HL-60 (cell line): Measurements from ENCODE around the gene ATXN7L1.
A peak's percentile ranks its signal among the peaks of the same experiment; 100 is the strongest.
"Not testable (repeated sequence)": the region's sequence is repeated elsewhere in the genome, so short reads cannot be mapped to it uniquely, and the experiment has no call there.

Experiments used
- DNase-seq, 2 experiments: peaks; one replicate each; pipeline ENCODE4 v3.0.0-alpha.2; 2010 to 2020; ENCODE audit warnings: low read depth in 1 of 2, low spot score in 1 of 2
- H3K27ac ChIP-seq: fragments of 250-450 bp; sonication (Bioruptor Pico); replicated peaks from 2 replicates; pipeline ENCODE4 v1.5.1; 2020; ENCODE audit warnings: mild to moderate bottlenecking, moderate library complexity
- H3K27me3 ChIP-seq: fragments of 250-450 bp; sonication (Bioruptor Pico); 2 replicates; pipeline ENCODE4 v1.5.1; 2021; ENCODE audit warnings: mild to moderate bottlenecking, moderate library complexity; ENCODE audit not compliant: insufficient read depth, poor library complexity, severe bottlenecking
- H3K4me3 ChIP-seq: replicated peaks from 2 replicates; pipeline ENCODE4 v1.5.1; 2011; ENCODE audit warnings: mild to moderate bottlenecking, control low read depth, low read length; ENCODE audit not compliant: insufficient read depth
- GABPA ChIP-seq: IDR thresholded peaks from 2 replicates; pipeline ENCODE4 v1.6.1; 2012; ENCODE audit warnings: low read depth
- POLR2AphosphoS5 ChIP-seq: IDR thresholded peaks from 2 replicates; pipeline ENCODE4 v1.6.1; 2012; ENCODE audit warnings: low read depth
- SPI1 ChIP-seq: IDR thresholded peaks from 2 replicates; pipeline ENCODE4 v1.6.1; 2012; ENCODE audit warnings: low read depth, mild to moderate bottlenecking, borderline replicate concordance
- TF ChIP-seq, protein P1 (sequence below): IDR thresholded peaks from one replicate; pipeline ENCODE4 v1.5.1; 2011; ENCODE audit warnings: low read length, control low read depth, inconsistent platforms; ENCODE audit not compliant: insufficient read depth
- TF ChIP-seq, protein P2 (sequence below): IDR thresholded peaks from 2 replicates; pipeline ENCODE4 v1.6.1; 2012; ENCODE audit warnings: low read depth; ENCODE audit not compliant: insufficient replicate concordance

Gene ATXN7L1

DNA sequence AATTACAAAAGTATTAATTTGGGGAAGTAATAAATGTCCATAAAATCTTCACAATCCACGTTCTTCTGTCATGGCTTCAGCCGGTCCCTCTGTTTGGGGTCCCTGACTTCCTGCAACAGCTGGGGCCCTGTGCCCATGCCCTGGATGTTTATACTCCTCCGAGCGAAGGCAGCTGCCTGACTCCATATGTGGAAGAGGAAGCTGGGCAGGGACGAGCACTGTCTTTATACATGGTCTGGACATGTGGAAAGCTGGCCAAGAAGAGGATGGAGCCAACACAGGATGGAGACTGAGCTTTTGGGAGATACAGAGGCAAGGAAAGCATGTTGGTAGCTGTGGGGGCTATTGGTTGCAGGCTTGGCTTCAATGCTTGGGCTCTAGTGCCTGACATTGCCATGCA lies 178.6 kb downstream of the ATXN7L1 start:
- no peak overlapping the region for H3K27ac ChIP-seq
- no peaks in the 10 kb centered on the region for H3K27me3 ChIP-seq
- TF ChIP-seq POLR2AphosphoS5 (no peak), SPI1 (no peak), GABPA (no peak)
- TF ChIP-seq, protein P1, sequence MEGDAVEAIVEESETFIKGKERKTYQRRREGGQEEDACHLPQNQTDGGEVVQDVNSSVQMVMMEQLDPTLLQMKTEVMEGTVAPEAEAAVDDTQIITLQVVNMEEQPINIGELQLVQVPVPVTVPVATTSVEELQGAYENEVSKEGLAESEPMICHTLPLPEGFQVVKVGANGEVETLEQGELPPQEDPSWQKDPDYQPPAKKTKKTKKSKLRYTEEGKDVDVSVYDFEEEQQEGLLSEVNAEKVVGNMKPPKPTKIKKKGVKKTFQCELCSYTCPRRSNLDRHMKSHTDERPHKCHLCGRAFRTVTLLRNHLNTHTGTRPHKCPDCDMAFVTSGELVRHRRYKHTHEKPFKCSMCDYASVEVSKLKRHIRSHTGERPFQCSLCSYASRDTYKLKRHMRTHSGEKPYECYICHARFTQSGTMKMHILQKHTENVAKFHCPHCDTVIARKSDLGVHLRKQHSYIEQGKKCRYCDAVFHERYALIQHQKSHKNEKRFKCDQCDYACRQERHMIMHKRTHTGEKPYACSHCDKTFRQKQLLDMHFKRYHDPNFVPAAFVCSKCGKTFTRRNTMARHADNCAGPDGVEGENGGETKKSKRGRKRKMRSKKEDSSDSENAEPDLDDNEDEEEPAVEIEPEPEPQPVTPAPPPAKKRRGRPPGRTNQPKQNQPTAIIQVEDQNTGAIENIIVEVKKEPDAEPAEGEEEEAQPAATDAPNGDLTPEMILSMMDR: no peak
- TF ChIP-seq, protein P2, sequence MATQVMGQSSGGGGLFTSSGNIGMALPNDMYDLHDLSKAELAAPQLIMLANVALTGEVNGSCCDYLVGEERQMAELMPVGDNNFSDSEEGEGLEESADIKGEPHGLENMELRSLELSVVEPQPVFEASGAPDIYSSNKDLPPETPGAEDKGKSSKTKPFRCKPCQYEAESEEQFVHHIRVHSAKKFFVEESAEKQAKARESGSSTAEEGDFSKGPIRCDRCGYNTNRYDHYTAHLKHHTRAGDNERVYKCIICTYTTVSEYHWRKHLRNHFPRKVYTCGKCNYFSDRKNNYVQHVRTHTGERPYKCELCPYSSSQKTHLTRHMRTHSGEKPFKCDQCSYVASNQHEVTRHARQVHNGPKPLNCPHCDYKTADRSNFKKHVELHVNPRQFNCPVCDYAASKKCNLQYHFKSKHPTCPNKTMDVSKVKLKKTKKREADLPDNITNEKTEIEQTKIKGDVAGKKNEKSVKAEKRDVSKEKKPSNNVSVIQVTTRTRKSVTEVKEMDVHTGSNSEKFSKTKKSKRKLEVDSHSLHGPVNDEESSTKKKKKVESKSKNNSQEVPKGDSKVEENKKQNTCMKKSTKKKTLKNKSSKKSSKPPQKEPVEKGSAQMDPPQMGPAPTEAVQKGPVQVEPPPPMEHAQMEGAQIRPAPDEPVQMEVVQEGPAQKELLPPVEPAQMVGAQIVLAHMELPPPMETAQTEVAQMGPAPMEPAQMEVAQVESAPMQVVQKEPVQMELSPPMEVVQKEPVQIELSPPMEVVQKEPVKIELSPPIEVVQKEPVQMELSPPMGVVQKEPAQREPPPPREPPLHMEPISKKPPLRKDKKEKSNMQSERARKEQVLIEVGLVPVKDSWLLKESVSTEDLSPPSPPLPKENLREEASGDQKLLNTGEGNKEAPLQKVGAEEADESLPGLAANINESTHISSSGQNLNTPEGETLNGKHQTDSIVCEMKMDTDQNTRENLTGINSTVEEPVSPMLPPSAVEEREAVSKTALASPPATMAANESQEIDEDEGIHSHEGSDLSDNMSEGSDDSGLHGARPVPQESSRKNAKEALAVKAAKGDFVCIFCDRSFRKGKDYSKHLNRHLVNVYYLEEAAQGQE: no peak

DNA sequence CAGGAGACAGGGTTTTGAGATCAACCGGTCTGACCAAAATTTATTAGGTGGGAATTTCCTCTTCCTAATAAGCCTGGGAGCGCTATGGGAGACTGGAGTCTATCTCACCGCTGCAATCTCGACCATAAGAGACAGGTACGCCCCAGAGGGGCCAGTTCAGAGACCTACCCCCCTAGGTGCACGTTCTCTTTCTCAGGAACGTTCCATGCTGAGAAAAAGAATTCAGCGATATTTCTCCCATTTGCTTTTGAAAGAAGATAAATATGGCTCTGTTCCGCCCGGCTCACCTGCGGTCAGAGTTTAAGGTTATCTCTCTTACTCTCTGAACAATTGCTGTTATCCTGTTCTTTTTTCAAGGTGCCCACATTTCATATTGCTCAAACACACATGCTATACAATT lies 179.2 kb downstream of the ATXN7L1 start:
- not testable (repeated sequence) for H3K27ac ChIP-seq, DNase-seq, H3K4me3 ChIP-seq, H3K27me3 ChIP-seq

More for the DNA sequence above, 178.6 kb downstream of the ATXN7L1 start:
- H3K4me3 ChIP-seq: no peak overlapping the region
- no peak for DNase-seq

DNA sequence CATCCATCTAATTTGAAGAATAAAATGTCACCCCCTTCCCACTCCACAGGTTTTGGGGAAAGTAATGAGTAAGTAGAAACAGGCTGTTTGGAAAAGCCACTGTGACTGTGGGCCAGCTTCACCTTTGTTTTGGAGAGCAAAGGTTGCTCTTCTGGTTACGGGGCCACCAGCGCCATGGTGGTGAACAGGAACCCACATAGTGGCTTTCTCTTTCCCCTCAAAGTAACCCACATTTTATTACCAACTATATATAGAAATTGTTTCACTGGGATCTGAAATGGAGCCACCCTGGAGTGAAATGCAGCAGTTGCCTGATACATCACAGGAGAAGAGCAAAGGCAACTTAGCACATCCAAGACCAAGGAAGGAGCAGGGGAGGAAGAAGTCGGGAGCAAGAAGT lies 182.8 kb downstream of the ATXN7L1 start:
- DNase-seq: no peak
- TF ChIP-seq POLR2AphosphoS5 (no peak), GABPA (no peak), SPI1 (no peak)
- TF ChIP-seq, protein P1: no peak
- TF ChIP-seq, protein P2: no peak
- H3K4me3 ChIP-seq: no peak overlapping the region
- H3K27ac ChIP-seq: no peak overlapping the region
- no peaks in the 10 kb centered on the region for H3K27me3 ChIP-seq

DNA sequence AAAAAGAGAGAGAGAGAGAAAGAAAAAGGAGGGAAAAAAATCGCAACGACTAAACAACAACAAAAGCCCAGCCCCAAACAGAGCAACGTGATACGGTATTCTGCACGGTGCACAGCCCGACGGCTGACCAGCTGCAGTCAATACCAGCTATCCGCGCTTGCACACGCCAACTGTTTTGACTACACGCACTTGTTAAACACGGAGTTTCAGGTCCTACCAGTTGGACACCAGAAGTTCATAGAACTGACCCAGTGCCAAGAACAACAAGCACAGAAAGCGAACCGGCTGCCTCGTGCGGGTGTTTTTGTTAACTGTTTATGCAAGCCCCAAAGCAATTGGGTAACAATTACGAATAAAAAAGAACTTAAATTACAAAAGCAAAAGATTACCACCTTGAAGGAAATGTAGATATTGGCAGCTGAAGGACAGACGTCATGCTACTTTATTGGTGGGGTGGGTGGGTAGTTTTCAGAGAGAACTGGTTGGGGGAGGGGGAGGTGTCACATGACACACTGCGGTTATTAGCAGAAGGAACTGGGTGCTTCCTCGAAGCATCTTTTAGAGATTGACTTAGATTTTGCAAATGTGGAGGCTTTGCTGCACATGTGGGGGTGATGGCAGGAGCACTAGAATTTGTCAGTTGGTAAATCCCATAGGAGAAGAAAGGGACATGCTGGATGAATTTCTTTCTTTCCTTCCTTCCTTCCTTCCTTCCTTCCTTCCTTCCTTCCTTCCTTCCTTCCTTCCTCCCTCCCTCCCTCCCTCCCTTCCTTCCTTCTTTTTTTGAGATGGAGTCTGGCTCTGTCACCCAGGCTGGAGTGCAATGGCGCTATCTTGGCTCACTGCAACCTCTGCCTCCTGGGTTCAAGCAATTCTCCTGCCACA lies 184.5 kb downstream of the ATXN7L1 start:
- Histone ChIP-seq H3K27me3 (no peaks in the 10 kb centered on the region), H3K27ac (no peak overlapping the region), H3K4me3 (no peak overlapping the region)
- TF ChIP-seq, protein P2: no peak
- no peak for TF ChIP-seq POLR2AphosphoS5
- TF ChIP-seq, protein P1: no peak
- TF ChIP-seq SPI1: no peak
- TF ChIP-seq GABPA: no peak
- DNase-seq: peak in 1 of 2 experiments; percentile 51
